HG02973 (cell line): ENCODE measurements around the gene CD99.
"Not testable (repeated sequence)": the region's sequence is repeated elsewhere in the genome, so short reads cannot be mapped to it uniquely, and the experiment has no call there.

ENCODE experiments used
- ATAC-seq: cut with Tn5 transposase; IDR thresholded peaks from one replicate; pipeline ENCODE4 v1.9.1; 2021; ENCODE audit warnings: moderate library complexity; ENCODE audit not compliant: unreplicated experiment

The CD99 gene

DNA sequence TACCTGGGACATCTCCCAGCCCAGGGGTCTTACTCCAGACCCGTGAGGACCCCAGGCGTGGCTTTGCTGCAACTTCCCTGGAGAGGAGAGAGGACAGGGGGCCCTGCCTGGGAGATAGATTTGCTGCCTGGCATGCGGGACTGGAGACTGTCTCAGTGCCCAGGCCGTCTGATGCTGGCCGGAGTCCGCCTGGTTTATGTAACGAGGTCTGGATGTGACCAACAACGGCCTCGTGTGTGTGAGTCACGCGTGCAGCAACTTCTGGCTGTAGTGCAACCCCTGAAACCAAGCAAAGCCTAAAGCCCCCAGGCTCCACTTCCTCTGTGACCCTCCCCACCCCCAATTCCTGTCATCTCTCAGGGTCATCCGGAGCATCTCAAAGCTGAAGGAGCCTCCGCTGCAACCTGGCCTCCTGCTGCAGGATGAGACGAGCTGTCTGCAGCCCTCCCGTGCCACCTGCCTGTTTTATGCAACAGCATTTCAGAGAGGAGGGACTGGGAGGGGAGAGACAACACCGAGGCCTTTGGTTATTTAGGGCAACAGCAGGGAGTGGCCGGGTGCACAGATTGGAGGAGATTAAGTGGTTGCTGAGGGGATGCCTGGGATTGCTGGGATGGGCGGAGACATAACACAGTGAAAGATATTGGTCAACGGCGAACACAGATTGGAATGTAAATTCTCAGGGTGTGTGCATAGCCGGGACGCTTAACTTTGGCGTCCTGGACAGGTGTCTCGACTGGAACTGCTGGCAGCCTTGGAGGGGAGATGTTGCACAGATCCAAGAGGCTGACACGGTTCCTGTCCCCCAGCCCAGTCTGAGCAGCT is 76.7 kb downstream of the CD99 start:
- ATAC-seq: no peak

DNA sequence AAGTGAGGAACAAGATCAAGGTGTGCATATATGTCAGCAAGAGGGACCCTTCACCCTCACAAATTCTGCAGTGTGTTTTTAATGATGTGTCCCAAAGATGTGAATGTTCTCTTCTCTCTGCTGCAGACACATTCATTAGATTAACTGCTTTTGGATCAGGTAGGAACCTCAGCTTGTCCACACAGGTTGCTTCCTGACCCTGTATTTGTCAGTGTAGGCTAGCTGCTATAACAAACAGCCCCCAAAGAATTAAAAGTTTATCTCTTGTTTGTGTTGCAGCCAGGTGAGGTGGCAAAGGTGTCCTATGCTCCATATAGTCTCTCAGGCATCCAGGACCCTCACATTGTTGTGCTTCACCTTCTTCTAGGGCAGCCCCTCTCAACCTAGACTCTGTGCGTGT is 78.5 kb downstream of the CD99 start:
- ATAC-seq: no peak

DNA sequence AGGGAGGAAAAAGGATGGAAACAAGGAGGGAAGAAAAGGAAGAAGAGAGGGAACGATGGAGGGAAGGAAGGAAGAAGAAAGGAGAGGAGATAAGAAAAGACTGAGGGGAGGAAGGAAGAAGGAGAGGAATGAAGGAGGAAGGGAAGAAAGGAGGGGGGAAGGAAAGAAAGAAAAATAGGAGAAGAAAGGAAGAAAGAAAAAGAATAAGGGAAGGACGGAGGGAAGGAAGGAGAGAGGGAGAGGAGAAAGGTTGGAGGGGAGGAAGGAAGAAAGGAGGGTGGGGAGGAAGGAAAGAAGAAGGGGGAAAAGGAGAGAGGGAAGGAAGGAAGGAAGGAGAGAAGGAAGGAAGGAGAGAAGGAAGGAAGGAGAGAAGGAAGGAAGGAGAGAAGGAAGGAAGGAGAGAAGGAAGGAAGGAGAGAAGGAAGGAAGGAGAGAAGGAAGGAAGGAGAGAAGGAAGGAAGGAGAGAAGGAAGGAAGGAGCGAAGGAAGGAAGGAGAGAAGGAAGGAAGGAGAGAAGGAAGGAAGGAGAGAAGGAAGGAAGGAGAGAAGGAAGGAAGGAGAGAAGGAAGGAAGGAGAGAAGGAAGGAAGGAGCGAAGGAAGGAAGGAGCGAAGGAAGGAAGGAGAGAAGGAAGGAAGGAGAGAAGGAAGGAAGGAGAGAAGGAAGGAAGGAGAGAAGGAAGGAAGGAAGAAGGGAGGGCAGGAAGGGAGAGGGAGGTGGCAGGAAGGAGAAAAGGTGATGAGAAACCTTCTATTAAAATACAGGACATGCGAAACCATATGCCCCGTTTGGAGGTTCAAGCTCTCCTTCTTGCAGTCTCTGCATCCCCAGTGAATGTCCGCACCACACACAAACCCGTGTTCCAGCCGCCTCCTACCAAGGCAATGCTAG is 82.3 kb downstream of the CD99 start:
- not testable (repeated sequence) for ATAC-seq

DNA sequence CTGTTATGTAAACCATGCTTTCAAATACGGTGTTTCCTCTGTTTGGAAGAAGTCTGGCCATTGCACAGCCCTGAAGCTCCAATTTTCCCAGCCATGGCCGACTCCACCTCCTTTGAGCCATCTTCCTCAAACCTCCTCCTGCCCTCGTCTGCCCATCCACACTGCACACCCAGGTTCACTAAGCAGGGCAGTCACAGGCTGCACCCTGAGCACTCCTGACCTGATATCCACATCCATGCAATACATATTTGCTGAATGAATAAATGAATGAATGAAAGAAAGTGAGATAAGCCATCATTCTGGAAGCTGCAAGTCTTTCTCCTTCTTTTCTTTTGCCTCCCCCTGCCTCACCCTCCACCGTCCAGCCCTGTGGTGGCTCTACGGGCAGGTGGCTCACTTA is 83.0 kb downstream of the CD99 start:
- ATAC-seq: no peak

DNA sequence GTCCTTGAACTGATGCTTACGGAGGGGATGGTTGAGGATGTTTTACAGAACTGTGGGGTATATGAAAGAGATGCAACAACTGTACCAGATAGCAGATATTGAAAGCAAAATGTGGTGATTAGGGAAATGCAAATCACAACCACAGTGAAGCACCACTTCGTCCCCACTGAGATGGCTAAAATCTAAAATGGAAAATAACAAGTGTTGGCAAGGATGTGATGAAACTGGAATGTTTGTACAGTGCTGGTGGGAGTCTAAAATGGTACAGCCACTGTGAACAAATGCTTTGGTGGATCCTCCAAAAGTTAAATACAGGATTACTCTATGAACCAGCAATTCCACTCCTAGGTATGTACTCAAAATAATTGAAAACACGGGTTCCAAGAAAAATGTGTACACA is 83.7 kb downstream of the CD99 start:
- ATAC-seq: no peak

DNA sequence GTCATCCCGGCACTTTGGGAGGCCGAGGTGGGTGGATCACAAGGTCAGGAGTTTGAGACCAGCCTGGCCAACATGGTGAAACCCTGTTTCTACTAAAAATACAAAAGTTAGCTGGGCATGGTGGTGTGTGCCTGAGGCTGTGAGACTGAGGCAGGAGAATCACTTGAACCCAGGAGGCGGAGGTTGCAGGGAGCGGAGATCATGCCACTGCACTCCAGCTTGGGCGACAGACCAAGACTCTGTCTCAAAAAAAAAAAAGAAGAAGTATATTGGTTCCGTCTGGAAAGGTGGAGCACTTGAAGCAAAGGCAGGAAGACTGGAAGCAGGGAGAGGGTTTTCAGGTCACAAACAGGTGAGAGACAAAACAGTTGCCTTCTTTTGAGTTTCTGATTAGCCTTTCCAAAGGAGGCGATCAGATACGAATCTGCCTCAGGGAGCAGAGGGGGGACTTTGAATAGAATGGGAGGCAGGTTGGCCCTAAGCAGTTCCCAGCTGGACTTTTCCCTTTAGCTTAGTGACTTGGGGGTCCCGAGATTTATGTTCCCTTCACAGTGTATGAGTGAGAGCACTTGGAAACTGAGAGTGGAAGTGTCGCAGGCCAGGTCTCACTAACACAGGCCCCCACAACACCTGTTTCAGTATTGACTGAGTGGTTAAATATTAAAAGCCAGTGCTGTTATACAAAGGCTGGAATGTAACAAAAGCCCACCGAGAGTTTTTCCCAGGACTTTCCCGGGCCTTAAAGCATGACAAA is 89.6 kb downstream of the CD99 start:
- ATAC-seq: peak; percentile 67

DNA sequence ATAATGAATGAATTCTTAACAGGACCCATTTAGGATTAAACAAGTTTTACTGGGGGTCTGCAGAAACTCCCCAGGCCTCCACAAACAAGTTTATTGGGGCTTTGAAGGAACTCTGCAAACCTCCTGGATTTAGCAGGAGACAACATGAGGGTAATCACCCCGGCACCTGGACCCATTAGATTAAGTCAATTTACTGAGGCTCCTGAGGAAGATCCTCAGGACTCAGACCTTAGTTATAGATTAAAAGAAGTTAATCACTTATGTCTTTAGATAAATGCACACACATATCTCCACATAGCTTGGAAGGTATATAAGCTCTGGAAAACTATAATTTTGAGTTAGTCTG is 90.1 kb downstream of the CD99 start:
- no peak for ATAC-seq

DNA sequence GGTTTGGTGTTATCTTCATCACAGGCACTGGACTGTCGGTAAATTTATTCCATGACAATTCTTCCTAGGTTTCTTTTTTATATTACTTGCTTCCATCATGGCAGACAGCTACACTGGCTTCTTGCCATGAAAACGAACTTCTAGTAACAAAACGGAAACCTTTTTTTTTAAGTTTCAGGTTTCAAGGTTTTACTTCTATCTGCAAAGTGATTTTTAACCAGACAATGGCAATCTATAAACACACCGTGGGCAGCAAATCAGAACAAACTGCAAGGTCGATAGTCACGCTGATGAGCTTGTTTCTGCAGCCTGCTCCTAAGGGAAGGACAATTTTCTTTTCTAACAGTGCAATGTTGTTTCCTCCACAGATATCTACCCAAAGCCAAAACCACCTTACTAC is 90.6 kb downstream of the CD99 start:
- ATAC-seq: no peak

DNA sequence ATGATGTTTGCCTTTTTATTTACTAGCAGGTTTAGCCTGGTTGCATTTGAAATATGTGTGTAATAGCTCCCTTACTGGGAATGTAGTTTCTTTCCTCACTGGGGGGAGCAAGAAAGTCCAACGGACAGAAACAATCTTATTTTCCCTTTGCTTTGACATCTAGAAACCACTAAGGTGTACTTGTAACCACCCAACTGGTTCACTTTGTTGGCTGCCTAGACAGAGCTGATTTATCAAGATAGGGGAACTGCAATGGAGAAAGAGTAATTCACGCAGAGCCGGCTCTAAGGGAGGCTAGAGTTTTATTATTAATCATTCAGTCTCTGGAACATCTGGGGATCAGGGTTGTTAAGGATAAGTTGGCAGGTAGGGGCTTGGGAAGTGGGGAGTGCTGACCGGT is 91.1 kb downstream of the CD99 start:
- ATAC-seq: no peak

DNA sequence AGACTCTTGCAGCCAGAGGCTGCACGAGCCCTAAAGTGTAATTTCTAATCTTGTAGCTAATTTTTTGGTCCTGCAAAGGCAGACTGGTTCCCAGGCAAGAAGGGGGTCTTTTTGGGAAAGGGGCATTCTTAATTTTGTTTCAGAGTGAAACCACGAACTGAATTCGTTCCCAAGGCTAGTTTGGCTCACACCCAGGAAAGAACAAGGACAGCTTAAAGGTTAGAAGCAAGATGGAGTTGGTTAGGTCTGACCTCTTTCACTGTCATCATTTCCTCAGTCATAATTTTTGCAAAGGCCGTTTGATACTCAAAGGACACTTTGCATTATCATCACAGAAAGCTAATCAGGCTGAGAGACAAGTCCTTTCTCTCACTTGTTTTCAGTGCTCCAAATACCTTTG is 91.7 kb downstream of the CD99 start:
- no peak for ATAC-seq

DNA sequence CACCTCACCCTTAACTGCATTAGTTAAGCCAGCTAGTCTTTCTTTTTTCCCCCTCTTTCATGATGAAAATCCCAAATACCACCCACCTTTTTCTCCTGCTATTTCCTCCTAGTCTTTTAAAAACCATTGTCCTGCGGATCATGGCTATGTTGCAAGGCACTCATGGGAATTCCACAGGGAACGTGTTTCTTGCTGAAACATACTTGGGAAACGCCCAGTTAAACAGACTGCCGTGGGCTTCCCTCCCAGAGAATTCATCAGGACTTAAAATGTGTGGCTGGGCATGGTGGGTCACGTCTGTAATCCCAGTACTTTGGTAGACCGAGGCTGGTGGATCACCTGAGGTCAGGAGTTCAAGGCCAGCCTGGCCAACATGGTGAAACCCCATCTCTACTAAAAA is 92.9 kb downstream of the CD99 start:
- ATAC-seq: no peak

DNA sequence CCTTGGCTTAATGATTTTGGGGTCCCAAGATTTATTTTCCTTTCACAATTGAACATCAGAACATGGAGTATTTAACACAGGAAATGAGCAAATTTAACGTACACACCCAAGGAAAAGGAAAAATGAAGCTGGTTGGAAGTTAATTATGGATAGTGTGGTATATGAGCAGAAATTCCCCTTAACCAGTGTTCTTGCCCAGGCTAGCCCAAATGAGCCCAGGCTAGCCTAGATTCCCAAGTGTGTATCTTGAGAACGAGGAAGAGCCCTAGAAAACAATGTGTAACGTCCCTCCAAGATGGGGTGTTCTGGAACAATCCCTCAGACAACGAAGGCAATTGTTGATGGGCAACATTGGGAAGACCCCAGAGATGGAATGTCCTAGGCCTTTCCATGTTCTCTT is 94.4 kb downstream of the CD99 start:
- ATAC-seq: no peak

DNA sequence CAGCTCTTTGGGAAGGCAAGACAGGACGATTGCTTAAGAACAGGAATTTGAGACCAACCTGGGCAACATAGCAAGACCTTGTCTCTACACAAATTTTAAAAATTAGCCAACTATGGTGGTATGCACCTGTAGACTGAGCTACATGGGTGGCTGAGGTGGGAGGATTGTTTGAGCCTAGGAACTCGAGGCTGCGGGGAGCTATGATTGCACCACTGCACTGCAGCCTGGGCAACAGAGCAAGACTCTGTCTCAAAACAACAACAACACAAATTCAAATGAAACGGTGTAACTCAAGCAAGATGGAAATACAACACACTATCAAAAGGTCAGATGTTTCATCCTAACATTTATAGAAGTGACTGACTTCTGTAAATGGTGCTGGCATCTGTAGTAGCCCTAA is 97.9 kb downstream of the CD99 start:
- no peak for ATAC-seq

DNA sequence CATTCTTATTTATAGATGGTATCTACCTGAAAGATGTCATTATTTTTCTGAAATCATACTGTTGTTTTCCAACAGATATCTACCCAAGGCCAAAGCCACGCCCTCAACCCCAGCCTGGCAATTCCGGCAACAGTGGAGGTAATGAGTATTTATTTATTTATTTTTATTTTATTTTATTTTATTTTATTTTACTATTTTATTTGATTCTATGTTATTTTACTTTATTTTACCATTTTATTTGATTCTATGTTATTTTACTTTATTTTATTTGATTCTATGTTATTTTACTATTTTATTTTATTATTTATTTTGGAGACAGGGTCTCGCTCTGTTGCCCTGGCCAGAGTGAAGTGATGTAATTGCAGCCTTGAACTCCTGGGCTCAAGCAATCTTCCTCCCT is 98.5 kb downstream of the CD99 start:
- no peak for ATAC-seq
